Fibroblast of skin of left quadriceps (primary cell): ENCODE results near the gene HERPUD1.
"Not testable (repeated sequence)": the region's sequence is repeated elsewhere in the genome, so short reads cannot be mapped to it uniquely, and the experiment has no call there.

ENCODE experiments used
- DNase-seq, 2 experiments: peaks; one replicate each; pipeline ENCODE4 v3.0.0-alpha.2; 2013; ENCODE audit warnings: low read depth in 2 of 2

The HERPUD1 gene

GRCh38 chr16:56931892-56932720 is at the start of gene HERPUD1:
HERPUD1 (plus strand) TSS chr16:56932142; CDS start chr16:56932245, 103 bp downstream.
- DNase-seq = peak; percentile 97

DNA sequence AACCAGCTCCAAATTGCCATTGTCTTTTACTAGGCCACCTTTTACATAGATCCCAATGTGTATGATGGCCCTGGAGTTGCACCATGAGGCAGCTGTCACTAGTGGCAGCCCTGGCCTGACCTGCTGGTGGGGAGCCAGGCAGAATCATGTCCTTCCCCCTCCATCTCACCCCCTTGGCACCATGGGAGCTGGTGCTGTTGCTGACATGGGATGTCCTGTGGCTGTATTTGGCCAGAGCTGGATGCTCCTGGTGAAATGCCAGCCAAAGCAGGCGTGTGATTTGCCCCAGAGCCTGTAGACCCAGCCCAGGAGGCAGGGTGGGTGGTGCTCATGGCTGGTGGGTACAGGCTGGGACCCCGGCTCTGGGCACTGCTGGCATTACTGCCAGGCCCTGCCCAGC is 48.4 kb upstream of the HERPUD1 start:
- no peak for DNase-seq

GRCh38 chr16:56884026-56884582 is 47.8 kb upstream of the HERPUD1 start:
- DNase-seq = no peak

GRCh38 chr16:56884929-56885328 is 47.0 kb upstream of the HERPUD1 start:
- not testable (repeated sequence) for DNase-seq

DNA sequence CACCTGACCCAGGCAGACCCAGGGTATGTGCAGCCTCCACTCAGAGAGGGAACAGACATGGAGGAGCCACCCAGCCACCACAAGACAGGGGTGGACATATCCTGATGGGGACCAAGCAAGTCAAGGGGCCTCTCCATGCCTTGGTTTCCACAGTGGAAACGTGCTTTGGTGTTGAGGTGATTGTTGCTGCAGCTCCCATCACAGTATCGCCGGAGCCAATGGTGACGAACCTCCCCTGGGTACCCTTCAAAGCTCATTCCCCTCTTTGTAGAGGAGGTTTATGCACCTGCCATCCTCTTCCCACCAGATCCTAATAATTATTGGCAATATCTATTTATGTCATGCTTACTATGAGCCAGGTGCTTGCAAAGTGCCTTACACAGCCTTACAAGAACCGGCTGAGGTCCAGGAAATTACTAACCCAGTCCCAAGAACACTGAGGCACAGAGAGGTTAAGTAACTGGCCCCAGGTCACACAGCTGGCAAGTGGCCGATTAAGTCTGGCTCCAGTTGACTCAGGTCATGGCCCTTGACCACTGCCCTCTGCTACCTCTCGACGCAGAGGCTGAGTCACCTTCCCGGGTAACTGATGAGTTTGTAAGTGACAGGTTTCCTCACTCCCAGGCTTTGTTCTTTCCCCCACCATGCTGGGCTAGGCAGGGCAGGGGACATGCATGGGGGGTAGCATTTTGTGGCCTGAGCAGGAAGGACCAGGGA is 46.3 kb upstream of the HERPUD1 start:
- no peak for DNase-seq

DNA sequence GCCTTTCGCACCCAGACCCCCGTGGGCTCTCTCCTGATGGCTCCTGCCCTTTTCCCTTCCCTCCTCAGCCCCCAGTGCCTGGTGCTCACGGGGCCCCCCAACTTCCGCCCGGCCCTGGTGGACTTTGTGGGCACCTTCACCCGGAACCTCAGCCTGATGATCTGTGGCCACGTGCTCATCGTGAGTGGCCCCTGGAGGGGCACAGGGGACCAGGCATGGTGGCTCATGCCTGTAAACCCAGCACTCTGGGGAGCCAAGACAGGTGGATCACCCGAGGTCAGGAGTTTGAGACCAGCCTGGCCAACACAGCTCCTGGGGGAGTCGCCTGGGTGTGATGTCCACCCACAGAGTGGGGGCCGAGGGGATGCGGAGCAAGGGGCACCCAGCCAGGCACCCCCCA is 45.6 kb upstream of the HERPUD1 start:
- no peak for DNase-seq

DNA sequence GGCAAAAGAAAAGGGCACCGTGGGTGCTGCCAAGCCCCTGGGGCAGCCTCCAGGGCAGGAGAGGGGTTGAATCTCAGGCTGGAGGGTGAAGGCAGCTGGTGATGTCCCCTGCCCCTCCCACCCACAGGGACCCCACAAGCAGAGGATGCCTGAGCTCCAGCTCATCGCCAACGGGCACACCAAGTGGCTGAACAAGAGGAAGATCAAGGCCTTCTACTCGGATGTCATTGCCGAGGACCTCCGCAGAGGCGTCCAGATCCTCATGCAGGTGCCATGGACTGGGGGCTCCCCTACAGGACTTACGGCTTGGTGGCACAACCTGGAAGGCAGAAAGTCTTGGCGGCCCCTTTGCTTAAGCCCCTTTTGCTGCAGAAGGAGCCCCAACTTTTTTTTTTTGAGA is 45.1 kb upstream of the HERPUD1 start:
- no peak for DNase-seq

DNA sequence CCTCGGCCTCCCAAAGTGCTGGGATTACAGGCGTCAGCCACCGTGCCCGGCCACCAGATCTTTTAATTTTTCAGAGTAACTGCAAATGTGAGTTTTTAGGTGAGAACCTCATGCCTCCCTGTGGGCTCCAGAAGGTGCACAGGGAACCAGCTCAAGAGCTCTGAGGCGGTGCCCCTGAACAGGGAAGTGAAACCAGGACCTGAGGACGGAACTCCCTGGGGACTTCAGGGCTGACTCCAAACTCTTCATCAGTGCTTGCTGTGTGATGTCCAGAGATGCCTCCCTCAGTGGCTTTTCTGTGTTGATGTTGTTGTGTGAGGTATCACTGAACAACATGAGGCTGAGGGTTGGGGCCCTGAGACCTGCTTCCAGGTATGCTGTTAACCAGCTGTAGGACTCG is 43.1 kb upstream of the HERPUD1 start:
- no peak for DNase-seq

DNA sequence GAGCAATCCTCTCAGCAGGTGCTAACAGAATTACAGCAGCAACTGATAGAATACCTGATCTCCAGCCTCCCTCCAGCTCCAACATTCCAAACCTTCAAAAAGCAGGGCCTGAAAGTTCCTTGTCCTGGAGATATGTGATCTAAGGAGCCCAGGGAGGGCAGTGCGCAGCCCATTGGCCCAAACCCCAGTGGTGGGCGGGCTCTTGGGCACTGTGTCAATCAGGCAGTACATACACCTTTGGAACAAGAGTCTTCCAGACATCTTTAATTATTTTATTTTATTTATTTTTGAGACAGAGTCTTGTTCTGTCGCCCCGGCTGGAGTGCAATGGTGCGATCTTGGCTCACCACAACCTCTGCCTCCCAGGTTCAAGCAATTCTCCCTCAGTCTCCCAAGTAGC is 42.7 kb upstream of the HERPUD1 start:
- no peak for DNase-seq

DNA sequence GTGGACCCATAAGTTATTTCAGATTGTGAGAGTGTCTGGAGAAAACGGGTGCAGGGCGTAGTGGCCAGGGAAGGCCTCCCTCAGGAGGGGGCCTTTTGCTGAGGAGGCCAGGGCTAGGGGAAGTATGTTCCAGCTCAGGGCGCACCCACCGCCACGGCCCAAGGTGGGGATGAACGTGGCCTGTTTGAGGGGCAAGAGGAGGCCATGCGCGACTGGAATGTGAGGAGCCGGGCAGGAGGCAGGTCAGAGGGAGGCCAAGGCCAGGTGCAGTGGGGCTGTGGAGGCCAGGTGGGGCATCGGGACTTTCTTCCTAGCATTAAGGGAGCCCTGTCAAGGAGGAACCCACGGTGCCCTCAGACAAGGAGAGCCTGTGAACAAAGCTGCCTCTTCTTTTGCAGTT is 40.3 kb upstream of the HERPUD1 start:
- DNase-seq = no peak

DNA sequence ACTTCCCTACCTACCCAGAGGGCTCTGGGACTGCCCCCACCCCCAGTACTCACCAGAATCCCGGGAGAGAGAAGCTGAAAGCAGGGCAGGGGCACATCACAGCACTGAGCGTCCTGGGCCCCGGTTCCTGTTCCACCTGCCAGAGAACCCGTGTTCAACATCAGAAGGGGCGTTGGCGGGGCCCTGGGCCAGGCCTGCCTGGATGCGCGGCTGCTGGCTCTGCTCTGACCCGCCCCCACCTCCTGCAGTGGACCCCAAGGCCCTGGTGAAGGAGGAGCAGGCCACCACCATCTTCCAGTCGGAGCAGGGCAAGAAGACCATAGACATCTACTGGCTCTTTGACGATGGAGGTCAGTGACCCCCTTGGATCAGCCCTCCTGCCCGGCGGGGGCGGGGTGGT is 39.2 kb upstream of the HERPUD1 start:
- DNase-seq = no peak

GRCh38 chr16:56894331-56894917 is 37.5 kb upstream of the HERPUD1 start:
- DNase-seq = no peak

- DNase-seq = no peak
Measured at GRCh38 chr16:56895813-56896212, 36.1 kb upstream of the HERPUD1 start.

DNA sequence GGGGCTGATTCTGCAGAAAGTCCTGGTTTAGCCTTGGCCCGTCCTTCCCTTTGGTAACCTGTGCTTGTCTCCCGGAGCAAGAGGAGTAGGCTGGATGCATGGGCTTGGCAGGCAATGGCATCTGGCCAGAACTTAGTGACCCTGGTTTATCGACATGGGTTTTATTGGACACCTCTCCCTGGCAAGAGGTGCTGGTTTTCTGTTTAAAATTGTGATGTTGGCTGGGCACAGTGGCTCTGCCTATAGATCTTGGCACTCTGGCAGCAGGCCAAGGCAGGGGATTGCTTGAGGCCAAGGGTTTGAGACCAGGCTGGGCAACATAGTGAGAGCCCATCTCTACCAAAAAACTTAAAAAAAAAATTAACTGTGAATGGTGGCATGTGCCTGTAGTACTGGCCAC is 35.7 kb upstream of the HERPUD1 start:
- DNase-seq = no peak

DNA sequence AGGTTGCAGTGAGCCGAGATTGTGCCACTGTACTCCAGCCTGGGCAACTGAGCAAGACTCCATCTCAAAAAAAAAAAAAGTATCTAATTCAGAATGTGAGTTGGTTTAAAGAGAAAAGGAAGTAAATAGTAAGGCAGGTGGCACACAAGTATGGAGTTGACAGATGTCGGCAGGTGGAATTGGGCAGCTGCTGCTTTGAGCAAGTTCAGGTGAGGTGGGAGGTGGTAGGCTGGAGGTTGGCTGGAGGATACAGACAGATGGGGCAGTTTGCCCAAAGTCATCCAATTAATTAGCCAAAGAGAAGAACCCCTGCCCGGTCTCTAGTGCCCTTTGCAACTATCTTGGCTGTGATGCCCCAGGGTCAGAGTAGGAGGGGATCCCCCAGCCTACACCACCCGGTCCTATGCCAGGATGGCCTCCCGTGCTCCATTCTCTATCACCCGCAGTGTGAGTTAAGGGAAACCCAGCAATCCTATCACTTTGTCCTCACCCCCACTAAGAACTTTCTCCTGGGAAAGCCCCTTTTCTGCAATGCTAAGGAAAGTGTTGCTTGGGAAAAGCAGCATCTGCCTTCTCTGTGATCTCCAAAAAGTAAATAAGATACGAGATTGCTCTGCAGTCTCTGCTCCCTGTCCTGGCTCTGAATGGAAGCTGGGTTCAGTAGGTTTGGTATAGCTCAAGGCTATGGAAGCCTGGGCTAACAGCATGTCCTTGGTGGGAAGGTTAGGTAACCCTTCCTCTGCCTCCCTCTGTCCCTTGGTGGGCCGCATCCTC is 34.7 kb upstream of the HERPUD1 start:
- DNase-seq = no peak

- no peak for DNase-seq
Measured at GRCh38 chr16:56898847-56899246, 33.1 kb upstream of the HERPUD1 start.

DNA sequence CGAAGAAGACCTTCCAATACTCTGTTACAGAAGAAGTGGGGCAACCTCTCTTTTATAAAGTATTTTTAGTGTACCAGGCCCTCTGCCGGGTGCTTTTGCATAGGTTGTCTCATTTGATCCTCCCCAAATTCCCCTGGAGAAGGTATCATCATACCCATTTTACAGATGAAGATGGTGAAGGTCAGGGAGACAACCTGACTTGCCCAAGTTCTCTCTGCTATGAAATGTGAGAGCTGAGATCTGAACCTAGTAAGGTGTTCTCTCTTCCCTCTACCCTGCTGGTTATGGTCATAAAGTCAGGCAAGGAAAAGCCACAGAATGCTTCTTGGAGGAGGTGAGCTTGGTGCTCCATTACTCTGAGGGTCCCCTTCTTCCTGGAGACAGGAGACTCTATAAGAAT is 28.1 kb upstream of the HERPUD1 start:
- DNase-seq = no peak

DNA sequence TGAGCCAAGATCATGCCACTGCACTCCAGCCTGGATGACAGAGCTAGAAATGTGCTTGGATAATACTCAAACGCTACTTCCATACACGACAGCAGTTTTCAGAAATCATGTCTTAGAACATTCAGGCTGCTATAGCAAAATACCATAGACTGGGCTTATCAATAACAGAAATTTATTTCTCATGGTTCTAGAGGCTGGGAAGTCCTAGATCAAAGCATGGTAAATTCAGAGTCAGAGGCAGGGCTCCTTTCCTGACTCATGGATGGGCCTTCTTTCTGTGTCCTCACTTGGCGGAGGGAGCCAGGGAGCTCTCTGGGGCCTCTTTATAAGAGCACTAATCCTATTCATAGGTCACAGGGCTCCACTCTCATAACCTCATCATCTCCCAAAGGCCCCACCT is 24.5 kb upstream of the HERPUD1 start:
- DNase-seq = no peak

- DNase-seq = no peak
Measured at GRCh38 chr16:56909527-56909979, 22.4 kb upstream of the HERPUD1 start.

GRCh38 chr16:56910112-56910511 is 21.8 kb upstream of the HERPUD1 start:
- DNase-seq = no peak

- DNase-seq = peak; percentile 71 to 75
Measured at GRCh38 chr16:56910654-56911539, 21.0 kb upstream of the HERPUD1 start.
